HG03060 (cell line): ENCODE results near the gene MAPK8IP3.
"Not testable (repeated sequence)": the region's sequence is repeated elsewhere in the genome, so short reads cannot be mapped to it uniquely, and the experiment has no call there.

ENCODE experiments used
- ATAC-seq: cut with Tn5 transposase; IDR thresholded peaks from one replicate; pipeline ENCODE4 v1.9.1; 2021; ENCODE audit warnings: low read depth, moderate number of reproducible peaks; ENCODE audit not compliant: unreplicated experiment

MAPK8IP3 gene

GRCh38 chr16:1708083-1708767 is 2.2 kb downstream of the MAPK8IP3 start:
- no peak for ATAC-seq

DNA sequence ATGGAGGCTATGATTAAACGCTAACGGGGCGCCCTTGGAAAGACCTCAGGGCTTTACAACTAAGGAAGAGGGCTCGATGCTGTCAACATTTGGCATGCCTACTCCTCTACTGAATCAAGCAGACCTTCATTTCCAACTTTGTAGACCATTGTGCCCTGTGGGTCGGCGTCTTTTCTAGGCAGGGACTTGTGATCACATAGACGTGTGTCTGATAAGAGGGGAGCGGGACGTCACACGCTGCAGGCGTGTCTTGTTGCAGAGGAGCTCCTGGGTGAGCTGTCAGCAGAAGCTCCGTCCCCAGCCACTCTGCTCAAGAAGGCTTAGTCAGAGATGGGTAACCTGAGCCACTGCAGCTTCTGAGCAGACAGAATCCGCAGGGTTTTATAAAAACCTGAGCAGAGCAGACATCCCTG is 2.8 kb downstream of the MAPK8IP3 start:
- ATAC-seq = no peak

GRCh38 chr16:1709356-1709755 is 3.4 kb downstream of the MAPK8IP3 start:
- no peak for ATAC-seq

GRCh38 chr16:1710811-1711507 is 5.0 kb downstream of the MAPK8IP3 start:
- no peak for ATAC-seq

GRCh38 chr16:1712791-1713261 is 6.8 kb downstream of the MAPK8IP3 start:
- ATAC-seq = no peak

DNA sequence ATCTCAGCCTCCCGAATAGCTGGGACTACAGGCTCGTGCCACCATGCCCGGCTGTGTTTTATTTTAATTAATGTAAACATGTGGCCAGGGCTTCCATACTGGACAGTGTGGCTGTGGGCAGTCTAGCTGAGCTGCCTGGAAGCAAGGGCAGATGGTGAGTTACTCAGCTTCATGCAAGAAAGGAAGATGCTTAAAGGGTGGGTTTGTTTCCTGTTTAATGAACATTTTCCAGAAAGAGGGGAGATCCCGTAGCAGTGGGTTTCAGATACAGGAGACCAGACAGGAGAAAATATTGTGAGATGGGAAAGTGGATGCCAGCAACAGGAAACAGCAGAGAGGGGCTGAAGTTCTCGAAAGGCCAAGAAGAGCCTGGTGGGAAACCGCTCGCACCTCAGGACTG is 7.3 kb downstream of the MAPK8IP3 start:
- ATAC-seq = no peak

DNA sequence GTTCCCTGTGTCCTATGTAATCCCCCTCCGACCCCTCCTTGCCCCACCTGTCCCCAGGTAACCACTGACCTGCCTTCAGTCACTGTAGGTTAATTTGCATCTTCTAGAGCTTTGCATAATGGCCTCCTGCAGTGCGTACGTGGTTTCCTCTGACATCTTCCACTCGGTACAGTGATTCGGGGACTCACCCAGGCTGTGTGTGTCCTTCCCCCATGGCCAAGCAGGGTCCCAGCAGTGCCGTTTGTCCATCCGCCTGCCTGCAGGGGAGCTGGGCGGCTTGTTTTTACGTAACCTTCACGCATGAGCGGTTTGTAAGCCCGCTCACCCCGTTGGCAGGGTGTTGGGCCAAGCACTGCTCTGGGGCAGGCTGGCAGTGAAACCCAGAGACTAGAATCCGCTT is 7.9 kb downstream of the MAPK8IP3 start:
- ATAC-seq = no peak

GRCh38 chr16:1715220-1715619 is 9.2 kb downstream of the MAPK8IP3 start:
- no peak for ATAC-seq

GRCh38 chr16:1718236-1718635 is 12.2 kb downstream of the MAPK8IP3 start:
- ATAC-seq = not testable (repeated sequence)

DNA sequence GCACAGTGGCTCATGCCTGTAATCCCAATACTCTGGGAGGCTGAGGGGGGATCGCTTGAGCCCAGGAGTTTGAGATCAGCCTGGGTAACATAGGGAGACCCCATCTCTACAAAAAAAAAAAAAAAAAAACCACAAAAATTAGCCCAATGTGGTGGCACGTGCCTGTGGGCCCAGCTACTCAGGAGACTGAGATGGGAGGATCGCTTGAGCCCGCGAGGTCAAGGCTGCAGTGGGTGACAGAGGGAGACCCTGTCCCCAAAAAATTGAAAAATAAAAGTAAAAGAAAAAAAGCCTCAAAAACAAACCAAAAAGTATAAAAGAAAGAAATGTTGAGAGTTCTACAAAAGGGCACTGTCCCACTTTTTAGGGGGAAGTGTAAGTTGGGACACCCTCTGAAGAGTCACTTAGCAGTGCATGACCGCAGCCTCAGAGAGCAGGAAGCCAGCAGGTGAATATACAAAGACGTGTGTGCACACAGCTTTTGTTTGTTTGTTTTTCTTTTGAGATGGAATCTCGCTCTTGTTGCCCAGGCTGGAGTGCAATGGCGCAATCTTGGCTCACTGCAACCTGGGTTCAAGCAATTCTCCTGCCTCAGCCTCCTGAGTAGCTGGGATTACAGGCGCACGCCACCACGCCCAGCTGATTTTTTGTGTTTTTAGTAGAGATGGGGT is 13.7 kb downstream of the MAPK8IP3 start:
- ATAC-seq = not testable (repeated sequence)

DNA sequence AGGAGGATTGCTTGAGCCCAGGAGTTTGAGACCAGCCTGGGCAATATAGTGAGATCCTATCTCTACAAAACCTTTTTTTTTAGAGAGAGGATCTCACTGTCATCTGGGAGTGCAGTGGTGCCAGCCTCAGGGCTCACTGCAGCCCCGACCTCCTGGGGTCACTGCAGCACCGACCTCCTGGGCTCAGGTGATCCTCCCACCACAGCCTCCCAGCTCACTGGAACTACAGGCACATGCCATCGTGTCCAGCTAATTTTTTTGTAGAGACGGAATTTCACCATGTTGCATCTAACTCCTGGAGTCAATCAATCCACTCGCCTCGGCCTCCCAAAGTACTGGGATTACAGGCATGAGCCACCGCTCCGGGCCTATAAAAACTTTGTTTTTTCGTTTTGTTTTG is 15.4 kb downstream of the MAPK8IP3 start:
- no peak for ATAC-seq

DNA sequence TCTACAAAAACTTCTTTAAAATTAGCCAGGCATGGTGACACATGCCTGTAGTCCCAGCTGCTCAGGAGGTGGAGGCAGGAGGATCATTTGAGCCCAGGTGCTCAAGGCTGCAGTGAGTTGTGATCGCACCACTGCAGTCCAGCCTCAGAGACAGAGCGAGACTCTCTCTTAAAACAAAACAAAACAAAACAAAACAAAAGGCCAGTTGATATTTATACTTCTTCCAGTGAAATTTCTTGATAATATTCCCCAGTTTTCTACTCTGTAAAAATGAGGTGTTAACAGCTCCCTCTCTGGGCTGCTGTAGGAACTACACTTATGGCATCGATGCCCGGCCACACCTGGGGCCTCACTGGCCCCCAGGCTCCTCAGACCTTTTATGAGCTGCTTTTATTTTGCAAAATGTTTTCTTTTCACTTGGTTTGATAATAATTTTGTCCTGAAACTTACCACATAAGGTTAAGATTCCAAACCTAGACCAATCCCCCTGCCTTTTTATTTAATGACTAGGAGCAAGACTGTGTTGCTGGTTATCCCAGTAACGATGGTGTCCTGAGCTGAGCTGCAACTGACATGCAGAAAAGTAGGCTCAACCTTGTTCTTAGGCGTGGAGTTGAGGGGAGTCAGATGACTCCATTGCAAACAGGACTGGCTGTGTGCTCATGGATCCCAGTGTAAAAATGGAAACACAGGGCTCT is 17.6 kb downstream of the MAPK8IP3 start:
- no peak for ATAC-seq

DNA sequence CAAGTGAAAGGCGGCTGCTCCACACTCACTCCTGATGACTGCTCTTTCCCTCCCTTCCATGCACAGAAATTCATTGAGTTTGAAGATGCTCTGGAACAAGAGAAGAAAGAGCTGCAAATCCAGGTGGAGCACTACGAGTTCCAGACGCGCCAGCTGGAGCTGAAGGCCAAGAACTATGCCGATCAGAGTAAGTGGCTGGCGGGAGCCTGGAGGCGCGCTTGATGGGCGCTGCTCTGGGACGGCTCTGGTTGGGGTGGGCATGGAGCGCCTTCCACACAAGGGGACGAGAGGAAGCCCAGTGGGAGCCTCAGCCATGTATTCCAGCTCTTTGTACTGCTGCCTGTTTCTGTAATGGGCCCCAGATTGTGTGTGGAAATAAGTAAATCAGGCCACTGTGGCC is 18.5 kb downstream of the MAPK8IP3 start:
- ATAC-seq = no peak

DNA sequence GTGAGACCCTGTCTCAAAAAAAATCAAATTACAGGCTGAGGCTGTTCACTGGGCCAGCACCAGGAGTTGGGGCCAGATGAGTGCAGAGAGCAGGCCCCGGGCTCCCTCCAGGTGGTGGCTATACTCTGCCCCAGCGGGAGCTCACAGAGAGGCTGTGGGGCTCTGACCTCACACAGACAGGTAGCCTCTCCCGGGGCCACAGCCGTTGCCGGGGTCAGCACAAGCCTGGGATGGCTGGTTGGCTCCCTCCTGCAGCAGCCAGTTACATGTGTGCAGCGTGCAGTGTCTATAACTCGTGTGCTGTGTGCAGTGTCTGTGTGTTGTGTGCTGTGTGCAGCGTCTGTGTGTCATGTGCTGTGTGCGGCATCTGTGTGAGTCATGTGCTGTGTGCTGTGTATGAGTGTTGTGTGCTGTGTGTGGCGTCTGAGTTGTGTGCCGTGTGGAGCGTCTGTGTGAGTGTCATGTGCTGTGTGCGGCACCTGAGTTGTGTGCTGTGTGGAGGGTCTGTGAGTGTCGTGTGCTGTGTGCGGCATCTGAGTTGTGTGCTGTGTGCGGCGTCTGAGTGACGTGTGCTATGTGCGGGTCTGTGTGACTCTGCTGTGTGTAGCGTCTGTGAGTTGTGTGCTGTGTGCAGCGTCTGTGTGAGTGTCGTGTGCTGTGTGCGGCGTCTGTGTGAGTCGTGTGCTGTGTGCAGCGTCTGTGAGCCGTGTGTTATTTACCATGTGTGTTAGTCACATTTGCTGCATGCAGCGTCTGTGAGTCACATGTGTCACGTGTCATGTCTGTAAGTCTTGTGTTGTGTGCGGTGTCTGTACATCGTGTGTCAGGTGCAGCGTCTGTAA is 20.9 kb downstream of the MAPK8IP3 start:
- ATAC-seq = no peak

GRCh38 chr16:1727651-1728624 is 21.9 kb downstream of the MAPK8IP3 start:
- ATAC-seq = no peak

DNA sequence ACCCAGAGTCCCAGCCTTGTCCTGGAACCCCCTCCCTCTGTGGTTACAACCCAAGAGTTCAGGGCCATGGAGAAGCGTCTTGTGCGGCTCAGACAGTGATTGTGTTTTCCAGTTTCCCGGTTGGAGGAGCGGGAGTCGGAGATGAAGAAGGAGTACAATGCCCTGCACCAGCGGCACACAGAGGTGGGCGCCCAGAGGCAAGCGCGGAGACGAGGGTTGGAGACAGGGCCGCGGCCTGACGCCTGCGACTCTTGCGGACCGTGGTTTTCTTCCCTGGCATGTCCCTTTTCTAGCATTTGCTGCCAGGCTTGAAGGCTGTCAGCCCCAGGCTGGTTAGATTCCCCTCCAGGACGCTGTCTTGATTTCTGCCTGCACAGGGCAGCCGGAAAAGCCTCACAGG is 23.0 kb downstream of the MAPK8IP3 start:
- no peak for ATAC-seq

- ATAC-seq = no peak
These were observed 23.4 kb downstream of the MAPK8IP3 start for GRCh38 chr16:1729445-1729844.

DNA sequence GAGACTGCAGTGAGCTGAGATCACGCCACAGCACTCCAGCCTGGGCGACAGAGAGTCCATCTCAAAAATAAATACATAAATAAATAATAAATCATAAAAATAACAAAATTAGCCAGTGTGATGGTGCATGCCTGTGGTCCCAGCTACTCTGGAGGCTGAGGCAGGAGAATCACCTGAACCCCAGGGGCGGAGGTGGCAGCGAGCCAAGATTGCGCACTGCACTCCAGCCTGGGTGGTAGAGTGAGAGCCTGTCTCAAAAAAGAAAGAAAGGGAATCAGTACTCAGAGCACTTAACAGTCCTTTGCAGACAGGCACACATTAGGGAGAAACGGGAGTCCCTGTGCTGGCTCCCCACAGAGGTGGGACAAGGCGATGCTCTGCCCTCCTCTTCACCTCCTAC is 25.1 kb downstream of the MAPK8IP3 start:
- no peak for ATAC-seq

DNA sequence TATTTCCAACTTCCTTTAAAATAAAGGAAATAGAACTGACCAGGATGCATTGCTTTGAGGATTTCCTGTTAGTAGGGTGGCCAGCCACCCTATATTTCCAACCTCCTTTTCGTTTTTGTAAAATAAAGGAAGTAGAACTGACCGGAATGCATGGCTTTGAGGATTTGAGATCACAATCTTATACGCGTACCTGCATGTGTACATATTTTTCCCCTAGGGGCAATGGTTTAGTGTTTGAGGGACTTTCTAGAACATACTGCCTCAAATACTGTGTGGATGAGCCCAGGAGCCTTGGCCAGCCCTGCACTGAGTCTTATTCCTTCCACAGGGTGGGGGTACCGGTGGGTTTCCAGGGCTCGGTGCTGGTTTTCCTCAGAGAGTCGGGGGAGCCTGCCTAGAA is 25.6 kb downstream of the MAPK8IP3 start:
- ATAC-seq = no peak
